Effector memory CD4-positive, alpha-beta T cell (primary cell): ENCODE results near the gene FGD4.

Source experiments
- DNase-seq, 3 donors: peaks; one replicate each; pipeline ENCODE4 v3.0.0-alpha.2; 2020
- H3K27ac ChIP-seq: 2 replicates; pipeline ENCODE4 v1.7.0; 2013; ENCODE audit warnings: mild to moderate bottlenecking, low read length, moderate library complexity; ENCODE audit not compliant: insufficient read depth, poor library complexity, severe bottlenecking
- H3K27me3 ChIP-seq: replicated peaks from 2 replicates; pipeline ENCODE4 v1.7.0; 2013; ENCODE audit warnings: mild to moderate bottlenecking, low read length; ENCODE audit not compliant: insufficient read depth, control insufficient read depth, poor library complexity, severe bottlenecking
- H3K36me3 ChIP-seq: 2 replicates; pipeline ENCODE4 v1.7.0; 2013; ENCODE audit warnings: mild to moderate bottlenecking, low read length, moderate library complexity; ENCODE audit not compliant: control insufficient read depth, insufficient read depth
- H3K4me1 ChIP-seq: 2 replicates; pipeline ENCODE4 v1.7.0; 2013; ENCODE audit warnings: low read length, mild to moderate bottlenecking; ENCODE audit not compliant: control insufficient read depth, insufficient read depth, poor library complexity, severe bottlenecking
- H3K4me3 ChIP-seq: 2 replicates; pipeline ENCODE4 v1.7.0; 2013; ENCODE audit warnings: low read length, low read depth, mild to moderate bottlenecking; ENCODE audit not compliant: insufficient read depth, poor library complexity, severe bottlenecking
- H3K9me3 ChIP-seq: 2 replicates; pipeline ENCODE4 v1.7.0; 2013; ENCODE audit warnings: mild to moderate bottlenecking, low read length, moderate library complexity; ENCODE audit not compliant: control insufficient read depth

Gene FGD4

GRCh38 chr12:32588604-32589003, 189.2 kb downstream of the FGD4 start:
- Histone ChIP-seq H3K9me3 (no peaks in the 10 kb centered on the region), H3K36me3 (no peaks in the 10 kb centered on the region), H3K27me3 (no peaks in the 10 kb centered on the region), H3K4me1 (no peaks in the 10 kb centered on the region), H3K4me3 (no peak overlapping the region), H3K27ac (no peak overlapping the region)
- no peak for DNase-seq

DNA sequence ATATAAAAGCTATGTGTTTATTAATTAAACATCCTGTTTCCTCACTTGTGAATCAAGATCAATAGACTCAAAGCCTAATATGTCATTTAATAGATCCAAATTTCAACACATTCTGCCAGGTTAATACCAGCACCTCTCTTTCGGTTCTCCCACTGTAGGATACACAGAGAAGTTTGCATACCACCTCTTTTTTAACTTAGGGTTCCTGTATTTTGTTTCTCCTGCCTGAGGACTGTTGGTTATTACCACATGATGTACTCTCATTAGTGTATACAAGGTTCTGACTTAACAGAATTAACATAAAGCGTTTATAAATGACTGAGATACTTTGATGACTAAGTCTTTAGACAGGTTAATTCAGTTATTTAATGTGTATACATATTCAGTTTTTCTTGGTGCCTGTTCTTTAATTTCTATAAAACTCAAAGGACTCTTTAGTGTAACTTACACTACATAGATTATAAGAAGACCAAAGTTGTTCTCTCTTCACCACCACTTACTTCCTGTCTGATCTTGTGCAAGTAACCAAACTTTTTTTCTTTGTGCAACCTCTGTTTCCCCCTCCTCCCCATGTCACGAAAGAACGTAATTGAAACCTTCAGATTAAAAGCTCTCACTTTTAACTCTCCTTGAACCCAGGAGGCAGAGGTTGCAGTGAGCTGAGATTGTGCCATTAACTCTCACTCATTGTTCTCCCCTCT, 190.0 kb downstream of the FGD4 start:
- Histone ChIP-seq H3K36me3 (no peaks in the 10 kb centered on the region), H3K4me1 (no peaks in the 10 kb centered on the region), H3K27ac (no peak overlapping the region), H3K4me3 (no peak overlapping the region), H3K9me3 (no peaks in the 10 kb centered on the region), H3K27me3 (no peaks in the 10 kb centered on the region)
- no peak for DNase-seq

- Histone ChIP-seq H3K4me1 (no peaks in the 10 kb centered on the region), H3K9me3 (no peaks in the 10 kb centered on the region), H3K4me3 (no peak overlapping the region), H3K27ac (no peak overlapping the region), H3K27me3 (no peaks in the 10 kb centered on the region), H3K36me3 (no peaks in the 10 kb centered on the region)
- no peak for DNase-seq
Observed at GRCh38 chr12:32595251-32595650, 195.9 kb downstream of the FGD4 start.

DNA sequence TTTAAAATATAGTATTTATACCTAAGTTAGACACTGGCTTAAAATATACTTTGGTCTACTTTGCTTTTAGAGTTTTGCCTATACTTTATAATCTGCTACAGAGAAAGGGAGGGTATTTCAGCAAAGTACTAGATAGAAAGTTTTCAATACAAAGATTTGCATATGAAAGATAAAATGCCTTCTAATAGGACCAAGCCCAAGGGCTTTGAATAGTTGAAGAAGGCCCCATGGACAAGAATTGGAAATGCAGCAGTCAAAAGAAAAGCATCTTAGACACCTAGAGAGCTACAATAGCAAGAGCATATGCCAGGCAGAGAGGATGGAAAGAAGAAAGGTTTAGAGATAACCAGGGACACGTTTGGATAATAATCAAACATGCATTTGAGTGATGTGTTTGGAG, 196.7 kb downstream of the FGD4 start:
- H3K27ac ChIP-seq = no peak overlapping the region

DNA sequence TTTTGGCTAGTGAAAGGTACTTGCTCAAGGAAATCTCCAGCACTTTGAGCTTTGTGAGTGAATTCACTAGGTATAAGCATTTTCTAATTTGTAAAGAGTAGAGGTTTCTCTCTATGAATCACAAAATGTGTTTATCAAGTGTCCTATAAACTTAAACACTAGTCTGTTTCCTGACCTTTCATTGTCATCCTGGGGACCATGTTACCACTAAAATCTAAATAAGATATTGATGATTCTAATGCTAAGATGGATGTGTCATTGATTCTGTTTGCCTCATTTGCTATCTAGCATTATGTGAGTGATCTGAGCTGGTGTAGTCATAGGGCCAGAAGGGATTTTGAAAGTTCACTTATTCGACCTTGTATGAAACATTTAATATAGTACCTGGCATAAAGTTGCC, 199.3 kb downstream of the FGD4 start:
- Histone ChIP-seq H3K9me3 (no peaks in the 10 kb centered on the region), H3K27me3 (no peaks in the 10 kb centered on the region), H3K4me3 (no peak overlapping the region), H3K36me3 (no peaks in the 10 kb centered on the region), H3K27ac (no peak overlapping the region), H3K4me1 (no peaks in the 10 kb centered on the region)
- no peak for DNase-seq

More for the DNA sequence above, 196.7 kb downstream of the FGD4 start:
- H3K27me3 ChIP-seq = no peaks in the 10 kb centered on the region
- no peaks in the 10 kb centered on the region for H3K36me3 ChIP-seq
- H3K4me3 ChIP-seq = no peak overlapping the region
- no peaks in the 10 kb centered on the region for H3K4me1 ChIP-seq
- H3K9me3 ChIP-seq = no peaks in the 10 kb centered on the region
- no peak for DNase-seq

DNA sequence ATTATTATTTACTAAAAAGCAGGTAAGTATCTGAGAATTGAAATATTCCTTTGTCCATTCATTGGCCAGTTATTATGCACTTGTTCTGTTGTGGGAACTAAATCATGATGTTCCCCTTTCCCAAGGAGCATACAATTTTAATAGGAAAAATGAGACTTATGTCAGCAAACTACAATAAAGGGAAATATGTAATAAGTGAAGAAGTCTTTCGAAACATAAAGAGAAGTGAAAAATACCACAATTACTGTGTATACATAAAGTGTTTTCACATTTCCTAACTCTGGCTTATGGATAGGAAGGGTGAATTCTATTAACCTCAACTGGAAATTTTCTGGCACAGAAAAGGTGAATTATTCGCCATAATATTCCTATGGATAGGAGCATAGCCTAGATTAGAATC, 201.3 kb downstream of the FGD4 start:
- Histone ChIP-seq H3K4me3 (no peak overlapping the region), H3K27me3 (no peaks in the 10 kb centered on the region), H3K27ac (no peak overlapping the region), H3K36me3 (no peaks in the 10 kb centered on the region), H3K4me1 (no peaks in the 10 kb centered on the region), H3K9me3 (no peaks in the 10 kb centered on the region)
- DNase-seq = no peak

- no peaks in the 10 kb centered on the region for H3K4me1 ChIP-seq
- H3K27ac ChIP-seq = no peak overlapping the region
- no peaks in the 10 kb centered on the region for H3K36me3 ChIP-seq
- no peaks in the 10 kb centered on the region for H3K27me3 ChIP-seq
- no peak for DNase-seq
- no peak overlapping the region for H3K4me3 ChIP-seq
- H3K9me3 ChIP-seq = no peaks in the 10 kb centered on the region
Observed at GRCh38 chr12:32603071-32603470, 203.7 kb downstream of the FGD4 start.

DNA sequence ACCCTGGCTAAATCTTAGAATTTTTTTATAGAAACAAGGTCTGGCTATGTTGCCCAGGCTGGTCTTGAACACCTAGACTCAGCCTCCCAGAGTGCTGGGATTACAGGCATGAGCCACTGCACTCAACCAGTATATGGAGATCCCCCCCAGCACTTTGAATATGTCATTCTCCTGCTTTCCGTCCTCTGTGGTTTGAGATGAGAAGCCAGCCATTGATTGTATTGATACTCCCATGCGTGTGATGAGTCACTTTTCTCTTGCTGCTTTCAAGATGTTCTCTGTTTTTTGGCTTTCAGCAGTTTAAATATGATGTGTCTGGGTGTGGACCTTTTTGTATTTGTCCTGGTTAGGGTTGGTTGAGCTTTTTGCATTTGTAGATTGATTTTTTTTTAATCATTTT, 204.5 kb downstream of the FGD4 start:
- no peaks in the 10 kb centered on the region for H3K9me3 ChIP-seq
- no peaks in the 10 kb centered on the region for H3K27me3 ChIP-seq
- H3K36me3 ChIP-seq = no peaks in the 10 kb centered on the region
- no peak overlapping the region for H3K27ac ChIP-seq
- H3K4me3 ChIP-seq = no peak overlapping the region
- no peaks in the 10 kb centered on the region for H3K4me1 ChIP-seq
- DNase-seq = no peak

DNA sequence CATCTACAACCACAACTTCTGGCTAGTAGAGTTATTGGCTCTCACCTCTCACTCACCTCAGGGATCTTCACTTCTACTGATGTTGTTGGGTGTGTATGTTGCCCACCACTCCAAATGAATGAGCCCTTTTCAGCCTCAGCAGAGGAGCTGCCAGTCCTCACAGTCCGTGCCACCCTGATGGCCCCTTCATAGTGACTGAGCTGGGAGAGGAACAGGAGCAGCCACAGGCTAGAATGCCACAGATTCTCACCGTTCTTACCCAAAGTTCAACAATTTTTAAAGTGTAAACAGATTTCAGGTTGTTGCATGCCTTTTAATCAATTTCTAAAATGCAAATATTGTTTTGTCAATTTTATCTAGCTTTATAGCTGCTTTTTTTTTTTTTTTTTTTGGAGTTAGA, 205.2 kb downstream of the FGD4 start:
- Histone ChIP-seq H3K4me3 (no peak overlapping the region), H3K27ac (no peak overlapping the region)
- DNase-seq = no peak

DNA sequence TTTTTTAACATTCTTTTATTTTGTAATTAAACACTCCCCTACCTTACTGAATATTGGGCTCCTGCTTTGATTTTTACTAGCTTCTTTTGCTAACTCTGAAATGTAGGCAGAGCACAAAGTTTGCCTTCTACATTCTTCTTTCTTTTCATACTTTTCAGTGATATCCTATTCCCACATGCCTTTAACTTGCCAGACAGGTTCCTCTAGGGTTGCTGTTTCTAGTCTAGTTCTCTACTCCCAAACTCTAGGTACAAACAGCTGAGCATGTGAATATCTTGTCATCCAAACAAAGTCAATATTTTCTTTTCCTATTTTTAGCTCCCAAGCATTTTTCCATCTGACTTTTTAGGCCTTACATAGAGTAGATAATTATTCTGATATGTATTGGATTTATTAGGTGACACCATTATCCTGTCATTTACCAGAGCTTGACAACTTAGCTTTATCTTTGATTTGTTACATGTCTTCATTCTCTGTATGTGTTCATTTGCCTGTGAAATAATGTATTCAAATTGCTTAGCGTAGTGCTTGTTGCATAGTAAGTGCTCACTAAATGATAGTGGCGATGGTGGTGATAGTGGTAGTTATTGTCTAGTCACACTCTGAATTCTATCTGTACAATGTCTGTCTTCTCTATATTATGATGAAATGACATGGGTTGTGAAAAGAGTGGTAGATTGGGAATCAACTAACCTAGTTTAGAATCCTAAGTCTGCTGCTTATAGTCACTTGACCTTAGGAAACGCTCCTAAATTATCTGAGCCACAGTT, 206.2 kb downstream of the FGD4 start:
- H3K4me3 ChIP-seq = no peak overlapping the region
- DNase-seq = no peak
- H3K36me3 ChIP-seq = no peaks in the 10 kb centered on the region
- no peaks in the 10 kb centered on the region for H3K9me3 ChIP-seq
- H3K4me1 ChIP-seq = no peaks in the 10 kb centered on the region
- H3K27me3 ChIP-seq = no peaks in the 10 kb centered on the region
- no peak overlapping the region for H3K27ac ChIP-seq

More for the DNA sequence above, 205.2 kb downstream of the FGD4 start:
- H3K9me3 ChIP-seq = no peaks in the 10 kb centered on the region
- H3K36me3 ChIP-seq = no peaks in the 10 kb centered on the region
- H3K4me1 ChIP-seq = no peaks in the 10 kb centered on the region
- no peaks in the 10 kb centered on the region for H3K27me3 ChIP-seq
